NT2/D1 (cell line): ENCODE results near the gene GNAO1.

Experiments
- SUZ12 ChIP-seq: IDR thresholded peaks from 2 replicates; pipeline ENCODE4 v1.6.1; 2011; ENCODE audit not compliant: insufficient read length, insufficient read depth; ENCODE audit errors: extremely low read depth
- YY1 ChIP-seq: IDR thresholded peaks from 2 replicates; pipeline ENCODE4 v1.6.1; 2011; ENCODE audit not compliant: insufficient read length, insufficient read depth
- ZNF274 ChIP-seq: IDR thresholded peaks from 2 replicates; pipeline ENCODE4 v1.6.1; 2011; ENCODE audit warnings: mild to moderate bottlenecking, low read depth, low read length

DNA sequence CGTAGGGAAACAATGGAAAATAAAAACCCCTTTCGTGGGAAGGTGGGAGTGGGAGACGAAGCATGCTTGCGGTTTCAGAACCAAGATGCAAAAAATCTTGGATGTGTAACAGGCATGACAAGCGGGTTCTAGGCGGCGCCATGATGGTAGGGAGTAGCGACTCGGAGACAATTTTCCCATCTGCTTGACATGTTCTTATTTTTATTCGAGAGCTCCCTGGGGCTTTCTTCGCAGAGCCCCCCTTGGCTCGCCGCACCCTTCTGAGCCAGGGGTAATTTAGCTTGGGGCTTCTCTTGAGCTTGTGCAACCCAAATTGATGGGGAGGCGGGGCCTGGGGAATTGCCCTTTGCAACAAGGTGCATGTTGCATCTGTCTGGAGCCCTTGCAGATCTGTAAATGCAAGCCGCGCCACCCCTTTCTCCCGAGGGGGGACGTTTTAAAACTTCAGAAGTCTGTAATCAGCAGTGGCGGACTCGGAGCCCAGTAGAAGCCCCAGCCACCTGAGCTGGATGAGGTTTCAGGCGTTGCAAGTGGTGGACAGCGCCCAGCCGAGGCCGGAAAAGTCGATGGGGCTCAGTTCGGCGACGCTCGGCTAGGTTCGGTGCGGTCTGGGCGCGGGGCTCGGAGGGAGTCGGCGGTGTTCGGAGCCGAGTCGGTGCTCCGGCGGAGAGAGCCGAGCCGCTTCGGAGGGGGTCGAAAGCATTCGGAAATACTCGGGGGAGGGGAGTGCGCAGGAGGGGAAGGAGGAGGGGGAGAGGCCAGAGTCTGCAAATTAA lies 2.9 kb downstream of the GNAO1 start:
- TF ChIP-seq ZNF274 (no peak), YY1 (no peak), SUZ12 (no peak)
